ENCODE results near the gene P2RX3.

P2RX3 gene

DNA sequence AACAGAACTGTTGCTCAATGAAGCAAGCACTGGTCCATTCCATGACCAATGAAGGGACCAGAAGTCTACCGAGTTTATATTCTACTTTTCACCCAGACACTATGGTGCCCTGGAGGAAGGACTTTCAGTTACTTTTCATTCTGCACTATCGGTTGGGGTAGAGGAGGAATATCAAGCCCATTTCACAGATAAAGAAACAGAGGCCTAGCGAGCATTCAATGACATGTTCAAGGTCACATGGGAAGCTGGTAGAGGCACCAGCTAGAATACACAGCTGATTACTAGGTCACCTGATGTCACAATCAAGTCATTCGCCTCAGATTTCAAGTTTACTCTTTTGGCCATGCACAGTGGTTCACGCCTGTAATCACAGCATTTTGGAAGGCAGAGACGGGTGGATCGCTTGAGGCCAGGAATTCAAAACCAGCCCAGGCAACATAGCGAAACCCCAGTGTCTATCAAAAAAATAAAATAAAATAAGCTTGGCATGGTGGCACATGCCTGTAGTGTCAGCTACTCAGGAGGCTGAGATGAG lies 69.9 kb downstream of the P2RX3 start:
- H3K36me3 ChIP-seq (ENCODE audit: insufficient read depth, low read length) = peaks cover 74% of the 10 kb centered on the region

DNA sequence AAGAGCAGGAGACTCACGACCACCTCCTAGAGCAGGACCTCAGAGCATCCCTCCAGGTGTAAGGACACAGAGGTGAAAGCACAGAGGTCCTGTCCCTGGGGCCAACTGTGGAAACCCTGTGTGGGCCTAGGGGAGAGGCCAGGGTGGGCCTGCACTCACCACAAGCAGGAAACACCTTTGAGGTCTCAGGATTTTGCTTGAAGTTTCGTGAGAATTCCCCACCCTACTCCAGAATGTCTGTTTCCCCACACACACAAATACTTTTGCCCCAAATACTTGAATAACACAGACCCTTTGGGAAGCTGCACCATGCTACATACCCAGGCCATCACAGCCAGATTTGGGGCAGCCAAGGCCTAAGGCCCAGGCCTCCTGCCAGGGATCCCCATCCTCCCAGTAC lies 70.6 kb downstream of the P2RX3 start:
- Histone ChIP-seq H3K27me3 (ENCODE audit: insufficient read depth, low read length, poor library complexity) (no peaks in the 10 kb centered on the region), H3K9me3 (ENCODE audit: insufficient read depth, low read length, severe bottlenecking) (no peaks in the 10 kb centered on the region), H3K4me3 (ENCODE audit: low read depth in 1 of 2, low read length in 2 of 2) (no peak overlapping the region), H3K36me3 (ENCODE audit: insufficient read depth, low read length) (peaks cover 81% of the 10 kb centered on the region), H2AFZ (ENCODE audit: low read depth, low read length) (no peak overlapping the region), H3K9ac (ENCODE audit: low read depth, low read length) (no peak overlapping the region), H3K4me2 (ENCODE audit: insufficient read depth, low read length) (no peak overlapping the region), H3K4me1 (ENCODE audit: insufficient read depth, low read length) (no peaks in the 10 kb centered on the region), H3K27ac (ENCODE audit: low read length) (no peak overlapping the region), H4K20me1 (ENCODE audit: insufficient read depth, low read length) (peaks cover 41% of the 10 kb centered on the region), H3K79me2 (ENCODE audit: insufficient read depth, low read length) (0 out of 2 replicates have a peak, but pooled peaks cover 3% of the 10 kb centered on the region)
- TF ChIP-seq, protein P1, sequence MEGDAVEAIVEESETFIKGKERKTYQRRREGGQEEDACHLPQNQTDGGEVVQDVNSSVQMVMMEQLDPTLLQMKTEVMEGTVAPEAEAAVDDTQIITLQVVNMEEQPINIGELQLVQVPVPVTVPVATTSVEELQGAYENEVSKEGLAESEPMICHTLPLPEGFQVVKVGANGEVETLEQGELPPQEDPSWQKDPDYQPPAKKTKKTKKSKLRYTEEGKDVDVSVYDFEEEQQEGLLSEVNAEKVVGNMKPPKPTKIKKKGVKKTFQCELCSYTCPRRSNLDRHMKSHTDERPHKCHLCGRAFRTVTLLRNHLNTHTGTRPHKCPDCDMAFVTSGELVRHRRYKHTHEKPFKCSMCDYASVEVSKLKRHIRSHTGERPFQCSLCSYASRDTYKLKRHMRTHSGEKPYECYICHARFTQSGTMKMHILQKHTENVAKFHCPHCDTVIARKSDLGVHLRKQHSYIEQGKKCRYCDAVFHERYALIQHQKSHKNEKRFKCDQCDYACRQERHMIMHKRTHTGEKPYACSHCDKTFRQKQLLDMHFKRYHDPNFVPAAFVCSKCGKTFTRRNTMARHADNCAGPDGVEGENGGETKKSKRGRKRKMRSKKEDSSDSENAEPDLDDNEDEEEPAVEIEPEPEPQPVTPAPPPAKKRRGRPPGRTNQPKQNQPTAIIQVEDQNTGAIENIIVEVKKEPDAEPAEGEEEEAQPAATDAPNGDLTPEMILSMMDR (IDR thresholded peaks at IDR 0.05; ENCODE audit: borderline replicate concordance, extremely low read depth, low read length, poor library complexity, severe bottlenecking) = no peak
- no peak for TF ChIP-seq EZH2 (IDR thresholded peaks at IDR 0.05; ENCODE audit: borderline replicate concordance, low read depth, low read length, severe bottlenecking)
- no peak for DNase-seq
- no peak for ATAC-seq (ENCODE audit: insufficient read depth, low read depth)

More for the DNA sequence above, 69.9 kb downstream of the P2RX3 start:
- DNase-seq (no peak), ATAC-seq (ENCODE audit: insufficient read depth, low read depth) (no peak)
- Histone ChIP-seq H3K27me3 (ENCODE audit: insufficient read depth, low read length, poor library complexity) (no peaks in the 10 kb centered on the region), H3K4me1 (ENCODE audit: insufficient read depth, low read length) (no peaks in the 10 kb centered on the region), H4K20me1 (ENCODE audit: insufficient read depth, low read length) (peaks cover 37% of the 10 kb centered on the region), H3K4me2 (ENCODE audit: insufficient read depth, low read length) (no peak overlapping the region), H3K9ac (ENCODE audit: low read depth, low read length) (no peak overlapping the region), H3K27ac (ENCODE audit: low read length) (no peak overlapping the region), H3K79me2 (ENCODE audit: insufficient read depth, low read length) (0 out of 2 replicates have a peak, but pooled peaks cover 2% of the 10 kb centered on the region), H3K4me3 (ENCODE audit: low read depth in 1 of 2, low read length in 2 of 2) (no peak overlapping the region), H3K9me3 (ENCODE audit: insufficient read depth, low read length, severe bottlenecking) (no peaks in the 10 kb centered on the region), H2AFZ (ENCODE audit: low read depth, low read length) (no peak overlapping the region)
- TF ChIP-seq EZH2 (IDR thresholded peaks at IDR 0.05; ENCODE audit: borderline replicate concordance, low read depth, low read length, severe bottlenecking) = no peak
- TF ChIP-seq, protein P1 (IDR thresholded peaks at IDR 0.05; ENCODE audit: borderline replicate concordance, extremely low read depth, low read length, poor library complexity, severe bottlenecking) = no peak

DNA sequence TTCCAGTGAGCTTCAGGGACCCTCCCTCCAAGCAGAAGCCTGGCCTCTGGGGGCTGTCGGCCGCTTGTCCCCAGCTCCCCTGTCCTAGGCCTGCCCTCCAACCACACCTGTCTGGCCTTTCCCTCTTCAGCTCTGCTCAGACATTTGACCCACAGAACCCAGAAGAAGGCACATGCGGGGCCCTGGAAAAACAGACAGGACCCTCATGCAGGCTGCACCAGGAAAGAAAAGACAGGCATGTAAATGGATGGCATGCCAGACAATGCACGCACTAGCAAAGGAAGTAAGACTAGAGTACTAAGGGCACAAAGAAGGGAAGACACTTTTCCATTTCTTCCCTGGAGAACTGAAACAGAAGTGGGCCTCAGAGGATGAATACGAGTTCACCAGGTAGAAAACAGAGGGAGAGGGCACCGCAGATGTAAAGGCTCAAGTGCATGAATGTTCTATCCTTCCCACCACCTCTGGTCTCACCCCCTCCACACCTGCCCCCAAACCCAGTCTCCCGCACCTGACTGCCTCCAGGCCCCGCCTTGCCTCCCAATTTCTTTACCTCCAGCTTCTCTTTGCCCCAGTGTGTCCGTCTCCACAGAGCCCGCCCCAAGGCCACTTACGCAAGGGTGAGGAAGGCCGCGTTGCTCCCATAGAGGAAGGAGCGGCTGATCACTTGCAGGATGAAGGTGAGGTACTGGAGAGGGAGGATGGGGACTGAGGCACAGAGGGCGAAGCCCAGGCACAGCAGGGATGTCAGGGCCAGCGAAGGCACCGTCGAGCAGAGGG lies 71.4 kb downstream of the P2RX3 start:
- Histone ChIP-seq H3K27me3 (ENCODE audit: insufficient read depth, low read length, poor library complexity) (no peaks in the 10 kb centered on the region), H3K27ac (ENCODE audit: low read length) (no peak overlapping the region), H2AFZ (ENCODE audit: low read depth, low read length) (no peak overlapping the region), H3K79me2 (ENCODE audit: insufficient read depth, low read length) (0 out of 2 replicates have a peak, but pooled peaks cover 6% of the 10 kb centered on the region), H3K4me2 (ENCODE audit: insufficient read depth, low read length) (no peak overlapping the region), H3K4me1 (ENCODE audit: insufficient read depth, low read length) (no peaks in the 10 kb centered on the region), H3K9me3 (ENCODE audit: insufficient read depth, low read length, severe bottlenecking) (no peaks in the 10 kb centered on the region), H3K9ac (ENCODE audit: low read depth, low read length) (no peak overlapping the region), H3K36me3 (ENCODE audit: insufficient read depth, low read length) (peaks cover 89% of the 10 kb centered on the region), H4K20me1 (ENCODE audit: insufficient read depth, low read length) (peaks cover 47% of the 10 kb centered on the region), H3K4me3 (ENCODE audit: low read depth in 1 of 2, low read length in 2 of 2) (no peak overlapping the region)
- ATAC-seq (ENCODE audit: insufficient read depth, low read depth) (no peak), DNase-seq (no peak)
- TF ChIP-seq, protein P1 (IDR thresholded peaks at IDR 0.05; ENCODE audit: borderline replicate concordance, extremely low read depth, low read length, poor library complexity, severe bottlenecking) = no peak
